ENCODE results near the gene WHAMM.
A peak's percentile ranks its signal among the peaks of the same experiment; 100 is the strongest.
"Not testable (repeated sequence)": the region's sequence is repeated elsewhere in the genome, so short reads cannot be mapped to it uniquely, and the experiment has no call there.

The WHAMM gene

DNA sequence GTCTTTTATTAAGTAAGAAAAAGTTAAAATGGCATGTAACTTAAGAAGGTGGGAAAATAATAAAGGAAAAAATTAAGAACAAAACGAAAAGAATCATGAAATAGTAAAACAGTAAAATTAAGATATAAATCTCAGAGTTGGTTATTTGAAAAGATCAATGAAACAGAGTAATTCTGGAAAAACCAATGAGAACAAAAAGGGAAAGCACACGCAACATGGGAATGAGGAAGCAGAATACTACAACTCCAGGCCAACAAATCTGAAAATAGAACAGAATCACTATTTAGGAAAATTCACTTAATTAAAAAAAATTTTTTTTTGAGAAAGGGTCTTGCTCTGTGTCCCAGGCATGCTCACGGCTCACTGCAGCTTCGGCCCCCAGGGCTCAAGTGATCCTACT lies 30.7 kb downstream of the WHAMM start:
- no peak for DNase-seq

DNA sequence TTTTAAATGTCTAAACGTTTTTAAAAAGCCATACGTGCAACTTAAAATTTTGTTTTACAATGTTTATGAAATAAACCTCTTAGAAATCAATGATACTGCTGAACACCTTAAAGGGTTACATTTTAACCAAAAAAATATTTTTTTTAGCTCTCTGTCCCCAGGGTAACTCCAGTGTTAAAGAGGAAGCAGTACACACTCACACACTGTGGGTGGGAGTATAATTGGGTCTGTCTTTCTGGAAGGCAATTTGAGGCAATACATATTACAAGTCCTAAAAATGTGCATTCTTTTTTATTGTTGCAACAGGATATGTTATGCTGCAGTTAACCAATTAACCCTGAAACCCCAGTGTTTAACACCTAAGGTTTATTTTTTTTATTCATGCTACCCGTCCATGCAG lies 34.1 kb downstream of the WHAMM start:
- no peak for DNase-seq

DNA sequence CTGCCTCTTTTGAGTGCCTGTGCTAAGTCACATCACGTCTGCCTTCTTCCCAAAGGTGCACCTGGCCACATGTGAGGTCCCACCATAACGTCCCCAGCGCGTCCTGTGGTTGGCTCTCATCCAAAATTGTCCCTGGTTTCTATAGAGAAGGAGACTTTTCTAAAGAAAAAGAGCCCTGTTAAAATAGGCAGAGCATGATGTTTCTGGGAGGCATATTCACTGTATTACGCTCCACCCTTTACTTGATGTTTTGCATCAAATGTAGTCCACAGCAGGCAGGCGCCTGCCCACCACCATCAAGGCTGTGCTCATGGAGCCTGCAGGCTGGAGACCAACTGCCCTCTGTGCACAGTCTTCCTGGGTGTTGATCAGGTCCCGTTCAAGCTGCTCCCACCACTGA lies 36.3 kb downstream of the WHAMM start:
- DNase-seq = no peak

DNA sequence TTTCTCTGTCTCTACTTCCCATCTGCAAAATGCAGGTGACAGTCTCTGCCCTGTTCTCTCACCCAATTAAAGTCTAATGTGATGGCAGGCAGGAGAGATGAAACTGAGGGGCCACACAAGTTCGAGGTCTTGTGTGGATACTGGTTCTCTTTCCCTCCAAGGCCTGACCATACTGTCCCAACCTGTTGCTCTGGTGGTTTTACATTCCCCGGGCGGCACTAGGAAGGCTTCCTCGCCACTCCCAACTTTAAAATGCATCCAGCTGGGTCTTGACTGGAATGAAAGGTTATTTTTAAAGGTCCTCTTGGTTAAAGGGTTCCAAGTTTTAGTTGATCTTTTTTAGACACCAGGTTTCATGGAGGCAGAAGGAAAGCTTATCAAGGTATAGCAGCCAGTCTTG lies 37.2 kb downstream of the WHAMM start:
- no peak for DNase-seq

DNA sequence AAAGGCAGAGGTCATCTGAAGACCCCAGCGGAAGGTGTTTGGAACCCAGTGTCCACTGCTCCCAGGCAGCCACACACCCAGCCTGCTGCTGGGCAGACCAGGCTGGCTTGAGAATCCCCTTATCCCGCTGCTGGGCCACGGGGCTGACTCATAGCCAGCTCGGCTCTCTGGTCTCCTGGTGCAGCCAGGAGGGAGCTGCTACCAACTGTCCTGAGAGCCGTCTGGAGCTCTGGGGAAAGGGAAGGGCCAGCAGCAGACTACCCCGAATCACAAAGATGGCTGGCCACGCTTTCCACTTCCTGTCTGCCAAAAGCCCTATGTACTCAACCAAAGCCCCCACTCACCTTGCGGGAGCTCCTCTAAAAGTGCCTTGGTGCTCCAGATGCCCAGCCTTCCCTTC lies 38.3 kb downstream of the WHAMM start:
- DNase-seq = no peak

DNA sequence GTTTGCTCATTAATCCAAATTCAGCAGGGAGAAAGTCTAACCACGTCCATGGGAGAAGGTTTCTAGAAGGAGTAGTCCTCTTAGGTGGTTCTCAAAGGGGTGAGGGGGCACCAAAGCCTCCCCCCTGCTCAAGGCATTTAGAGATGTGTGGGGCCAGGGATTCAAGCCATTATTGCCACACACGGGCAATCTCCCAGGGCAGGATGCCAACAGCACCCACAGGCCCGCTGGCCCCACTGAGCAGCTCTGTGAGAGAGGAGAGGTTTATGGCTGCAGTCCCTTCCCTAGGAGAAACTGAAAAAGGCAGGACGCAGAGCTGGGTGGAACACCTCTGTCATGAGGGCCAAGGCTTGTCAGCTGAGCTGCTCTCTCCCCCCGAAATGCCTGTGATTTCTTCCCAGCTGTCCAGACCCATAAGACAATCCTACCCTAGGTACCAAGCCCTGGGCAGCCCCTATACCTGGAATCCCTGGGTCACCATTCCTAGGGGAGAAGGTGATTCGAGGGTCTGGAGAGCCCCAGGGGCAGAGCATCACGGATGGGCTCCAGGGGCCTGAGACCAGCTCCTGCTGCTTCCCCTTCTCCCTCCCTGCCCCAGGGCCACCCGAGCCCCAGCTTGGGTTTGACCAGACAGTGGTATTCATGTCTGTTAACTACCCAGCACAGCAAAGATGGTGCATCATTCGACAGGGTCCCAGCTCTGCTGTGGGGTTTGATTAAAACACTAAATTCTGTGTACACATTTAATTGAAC lies 39.0 kb downstream of the WHAMM start:
- no peak for DNase-seq

DNA sequence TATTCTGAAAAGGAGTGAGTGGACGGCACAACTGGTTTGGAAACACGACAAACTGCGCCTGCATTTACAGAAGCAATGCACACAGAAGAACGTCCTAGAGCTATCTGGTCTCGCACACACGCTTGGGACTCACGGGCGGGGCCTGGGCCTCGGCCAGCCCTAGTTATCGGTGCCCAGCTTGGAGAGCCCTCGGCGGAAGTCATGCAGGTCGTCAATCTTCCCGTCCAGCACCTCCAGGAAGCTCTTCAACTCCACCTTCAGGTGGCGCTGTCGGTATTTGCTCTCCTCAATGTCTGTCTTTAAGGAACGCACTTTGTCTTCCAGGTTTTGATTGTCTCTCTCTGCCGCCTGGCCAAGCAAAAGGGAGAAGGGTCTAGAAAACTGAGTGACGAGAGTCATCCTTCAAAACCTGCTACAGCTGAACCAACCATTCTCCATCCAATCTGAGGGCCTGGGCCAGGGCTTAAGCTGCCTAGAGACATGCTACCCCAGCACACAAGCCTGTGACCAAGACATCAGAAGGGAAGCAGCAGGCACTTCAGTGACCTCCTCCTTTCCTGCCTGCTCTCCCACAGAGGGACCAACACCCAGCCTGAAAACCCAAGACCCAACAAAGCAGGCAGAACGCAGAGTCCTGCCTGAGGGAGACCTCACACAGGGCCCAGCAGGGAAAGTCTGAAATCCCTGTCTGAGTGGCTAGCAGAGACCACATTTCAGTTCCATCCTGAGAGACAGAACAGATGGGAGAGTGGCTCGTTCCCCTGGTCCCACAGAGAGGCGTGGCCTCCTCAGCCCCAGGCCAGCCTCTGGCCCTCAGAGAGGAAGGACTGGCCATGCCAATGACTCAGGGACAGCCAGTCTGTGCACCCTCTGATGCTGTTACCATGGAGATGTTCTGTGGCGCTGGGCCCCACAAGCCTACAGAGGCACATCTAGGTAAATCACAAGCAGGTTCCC lies 40.4 kb downstream of the WHAMM start:
- peak; percentile 14 for DNase-seq

DNA sequence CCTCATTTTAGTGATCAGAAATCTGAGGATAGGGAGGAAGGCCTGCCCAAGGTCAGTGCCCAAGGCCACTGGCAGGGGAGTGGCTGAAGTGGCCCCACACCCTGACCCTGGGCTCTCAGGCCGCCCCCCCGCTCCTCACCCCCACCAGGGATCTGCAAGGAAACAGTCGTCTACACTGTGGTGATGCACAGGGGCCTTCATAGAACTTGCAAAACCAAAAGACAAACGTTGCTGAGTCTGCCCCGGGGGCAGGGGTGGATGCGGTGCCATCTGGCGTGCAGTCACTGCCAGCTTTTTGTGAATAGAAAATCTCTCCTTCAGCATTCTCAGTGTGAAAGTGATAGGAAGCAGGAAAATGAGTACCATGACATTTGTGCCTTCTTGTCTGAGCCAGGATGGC lies 41.3 kb downstream of the WHAMM start:
- DNase-seq = no peak

DNA sequence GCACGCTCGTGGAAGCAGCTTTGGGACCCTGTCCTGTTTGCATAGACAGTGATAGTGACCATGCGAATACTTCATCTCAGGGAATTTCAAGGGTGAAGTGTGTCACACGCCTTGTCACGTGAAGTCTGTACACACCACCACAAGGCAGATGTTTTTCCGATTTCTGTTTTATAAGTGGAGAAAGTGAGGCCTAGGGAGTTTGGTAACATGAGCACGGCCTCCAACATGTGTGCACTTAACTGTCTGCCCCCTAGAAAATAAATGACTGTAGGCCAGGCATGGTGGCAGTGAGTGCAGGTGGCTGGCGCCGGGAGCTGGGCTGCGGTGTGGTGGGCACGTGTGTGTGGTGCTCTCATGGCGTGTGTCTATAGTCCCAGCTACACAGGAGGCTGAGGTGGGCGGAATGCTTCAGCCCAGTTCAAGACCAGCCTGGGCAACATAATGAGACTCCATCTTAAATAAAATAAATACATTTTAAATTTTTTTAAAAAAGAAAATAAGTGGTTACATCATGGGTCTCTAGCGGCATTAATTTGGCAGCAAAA lies 42.0 kb downstream of the WHAMM start:
- DNase-seq = no peak

DNA sequence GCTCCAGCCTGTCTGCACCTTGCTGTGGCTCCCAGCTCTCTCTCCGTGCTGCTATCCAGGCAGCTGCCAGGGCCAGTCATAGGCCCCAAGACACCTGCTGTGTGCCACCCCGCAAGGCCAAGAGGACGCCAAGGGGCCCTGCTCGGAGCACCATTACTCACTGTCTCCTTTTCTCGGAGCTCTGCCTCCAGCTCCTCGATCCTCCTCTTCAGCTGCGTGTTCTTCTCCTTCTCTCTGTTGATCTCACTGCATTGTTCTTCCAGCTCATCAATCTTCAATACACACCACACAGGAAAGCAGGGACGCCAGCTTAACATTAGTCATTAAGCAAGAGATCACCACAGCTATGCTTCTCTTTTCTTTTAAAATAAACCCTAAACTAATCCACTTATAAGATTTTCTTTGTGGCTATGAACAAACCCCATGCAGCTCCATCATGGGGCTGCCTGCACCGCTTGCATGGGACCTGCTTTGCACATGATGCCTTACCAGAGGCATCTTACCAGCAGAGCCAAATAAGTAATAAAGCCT lies 42.6 kb downstream of the WHAMM start:
- DNase-seq = no peak

DNA sequence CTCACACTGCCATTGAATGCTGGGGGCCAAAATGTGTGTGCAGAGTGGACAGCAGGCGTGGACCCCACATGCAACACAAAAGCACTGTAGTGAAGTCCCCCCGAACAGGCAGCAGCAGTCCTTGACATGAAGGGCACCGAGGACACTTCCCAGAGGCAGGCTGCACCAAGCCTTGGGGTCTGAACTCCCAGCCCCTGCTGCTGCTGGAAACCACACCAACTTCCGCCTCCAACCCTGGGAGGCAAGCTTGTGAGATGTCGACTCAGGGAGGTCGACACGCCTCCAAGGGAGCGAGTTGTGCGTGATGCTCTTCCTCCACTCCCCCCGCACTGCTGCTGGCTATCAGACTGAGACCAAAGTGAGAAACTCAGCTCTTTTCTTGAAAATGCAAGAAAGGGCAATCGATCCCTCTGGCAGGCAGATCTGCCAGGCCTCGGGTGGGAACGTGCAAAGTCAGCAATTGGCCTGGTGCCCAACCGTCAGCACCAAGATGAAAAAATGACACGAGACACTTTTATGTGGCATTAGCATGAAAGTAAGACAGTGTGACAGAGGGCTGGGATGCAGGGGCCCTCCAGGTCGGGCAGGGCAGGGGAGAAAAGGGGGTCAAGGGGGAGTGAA lies 43.6 kb downstream of the WHAMM start:
- DNase-seq = no peak

DNA sequence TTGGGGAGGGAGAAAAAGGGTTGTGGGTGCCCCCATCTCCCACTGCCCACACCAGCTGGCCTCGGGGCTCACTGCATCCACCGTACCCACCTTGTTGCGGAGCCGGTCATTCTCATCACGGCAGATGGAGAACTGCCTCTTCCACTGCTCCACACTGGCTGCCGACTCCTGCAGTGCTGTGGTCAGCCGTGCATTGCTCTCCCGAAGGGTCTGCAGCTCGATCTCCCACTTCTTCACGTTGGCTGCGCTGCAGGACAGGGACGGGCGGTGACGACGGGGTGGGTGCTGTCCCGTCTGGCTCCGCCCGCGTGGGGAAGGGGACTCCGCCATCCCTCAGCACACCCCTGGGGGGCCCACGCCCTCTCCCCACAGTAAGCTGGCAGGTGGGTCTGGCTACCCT lies 45.1 kb downstream of the WHAMM start:
- DNase-seq = no peak

DNA sequence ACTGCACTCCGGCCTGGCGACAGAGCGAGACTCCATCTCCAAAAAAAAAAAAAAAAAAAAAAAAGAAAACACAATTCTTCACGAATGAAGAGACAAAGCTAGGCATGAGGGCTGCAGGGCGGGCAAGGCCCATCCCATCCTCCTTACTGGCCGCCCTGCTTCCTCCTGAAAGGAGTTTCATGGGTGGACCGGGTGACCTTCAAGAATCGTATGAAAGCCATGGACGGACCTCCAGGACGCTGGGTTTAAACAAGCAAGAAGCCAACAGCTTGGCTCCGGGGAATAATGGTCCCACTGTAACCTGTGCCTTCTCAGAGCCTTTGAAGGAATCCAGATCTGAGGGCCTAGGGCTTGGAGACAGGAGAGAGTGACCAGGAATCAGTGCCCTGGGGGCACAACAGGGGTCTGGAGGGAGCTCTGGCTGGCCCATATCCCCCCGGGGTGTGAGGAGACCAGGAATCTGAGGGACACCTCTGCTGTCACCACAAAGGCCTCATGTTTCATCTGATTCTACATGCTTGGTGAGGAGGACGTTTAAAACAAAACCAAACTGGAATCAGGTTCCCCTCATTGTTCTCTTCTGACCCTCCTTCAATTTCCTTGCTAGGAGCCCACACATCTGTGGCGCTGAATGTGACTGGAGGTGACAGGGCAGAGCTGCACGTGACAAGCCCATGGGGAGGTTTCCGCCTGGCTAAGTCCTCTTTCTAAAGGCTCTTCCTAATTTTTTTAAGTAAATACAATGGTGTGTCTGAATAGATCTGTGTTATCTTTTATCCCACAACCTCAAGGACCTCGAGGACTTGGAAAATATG lies 46.1 kb downstream of the WHAMM start:
- DNase-seq = no peak

DNA sequence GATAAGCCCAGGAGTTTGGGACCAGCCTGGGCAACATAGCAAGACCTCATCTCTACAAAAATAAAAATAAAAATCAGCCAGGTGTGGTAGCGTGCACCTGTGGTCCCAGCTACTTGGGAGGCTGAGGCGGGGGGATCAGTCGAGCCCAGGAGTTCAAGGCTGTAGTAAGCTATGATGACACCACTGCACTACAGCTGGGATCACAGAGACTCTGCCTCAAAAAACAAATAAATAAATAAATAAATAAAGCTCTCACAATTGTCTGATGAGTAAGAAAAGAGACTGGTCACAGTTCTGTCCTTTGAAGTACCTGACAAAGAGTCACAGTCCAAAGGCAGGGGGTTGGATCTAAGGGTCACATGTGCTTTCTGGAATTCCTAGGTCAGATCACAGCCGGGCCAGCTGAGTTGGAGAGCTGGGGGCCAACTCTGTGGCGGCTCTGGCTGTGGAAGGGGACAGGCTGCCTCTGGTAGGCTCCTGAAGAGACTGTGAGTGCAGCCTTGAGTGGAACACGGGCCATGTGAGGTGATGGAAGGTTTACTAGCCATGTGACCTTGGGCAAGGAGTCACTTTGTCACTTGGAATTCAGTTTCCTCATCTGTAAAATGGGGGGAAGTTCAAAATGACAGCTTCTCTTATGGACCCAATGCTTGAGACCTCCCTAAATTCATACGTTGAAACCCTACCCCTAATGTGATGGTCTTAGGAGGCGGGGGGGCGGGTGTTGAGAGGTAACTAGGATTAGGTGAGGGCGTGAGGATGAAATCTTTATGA lies 47.2 kb downstream of the WHAMM start:
- DNase-seq = no peak

DNA sequence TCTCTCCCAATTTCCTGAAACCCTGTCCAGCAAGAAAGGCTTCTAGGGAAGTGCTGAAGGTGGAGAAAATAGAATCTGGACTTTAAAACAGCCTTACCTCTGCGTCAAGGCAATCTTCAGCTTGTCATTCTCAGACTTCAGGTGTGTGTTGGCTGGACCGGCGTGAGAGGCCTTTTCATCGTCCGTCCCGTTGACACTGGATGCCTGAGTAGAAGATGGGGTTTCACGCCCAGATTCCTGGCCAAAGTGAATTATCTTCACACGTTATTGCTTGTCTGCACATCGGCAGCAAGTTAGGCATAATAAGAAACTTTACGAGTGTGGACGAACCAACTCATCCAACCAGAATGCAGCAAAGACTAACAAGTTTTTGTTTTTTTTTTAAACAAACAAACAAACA lies 49.5 kb downstream of the WHAMM start:
- DNase-seq = no peak

DNA sequence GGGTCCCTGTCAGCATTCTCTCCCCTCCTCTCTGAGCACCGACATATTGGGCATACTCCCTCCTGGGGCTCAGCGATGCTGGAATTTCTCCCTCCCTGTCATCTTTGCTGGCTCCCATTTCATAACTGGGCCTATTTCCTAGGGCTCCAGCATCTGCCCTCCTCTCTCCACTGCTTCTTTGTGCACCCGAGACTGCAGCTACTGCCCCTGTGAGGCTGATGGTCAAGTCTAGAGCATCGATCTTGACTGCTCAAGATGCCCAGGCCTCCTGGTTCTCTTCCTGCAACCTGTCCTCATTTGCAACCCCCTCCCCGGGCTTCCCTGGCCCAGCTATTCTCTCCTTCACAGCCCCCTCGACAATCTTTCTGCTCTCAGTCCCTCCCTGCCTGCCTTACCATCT lies 53.5 kb downstream of the WHAMM start:
- DNase-seq = no peak

DNA sequence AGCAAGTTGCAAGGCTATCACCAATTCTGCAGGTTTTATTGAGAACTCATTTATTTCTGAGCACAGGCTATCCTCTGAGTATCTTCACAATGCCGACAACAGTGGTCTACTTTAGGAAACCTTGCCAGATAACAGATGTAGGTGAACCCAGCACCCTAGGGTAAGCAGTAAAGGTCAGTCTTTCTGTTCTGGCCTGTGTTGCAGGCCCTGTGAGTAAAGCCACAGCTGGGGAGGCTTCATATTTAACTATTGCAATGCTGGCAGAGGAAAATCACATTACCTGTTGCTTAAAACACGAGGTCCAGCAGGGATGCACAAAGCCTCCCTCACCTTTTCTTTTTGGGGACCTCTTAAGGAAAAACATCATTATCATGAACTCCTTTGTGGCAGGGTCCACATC lies 55.5 kb downstream of the WHAMM start:
- DNase-seq = no peak

DNA sequence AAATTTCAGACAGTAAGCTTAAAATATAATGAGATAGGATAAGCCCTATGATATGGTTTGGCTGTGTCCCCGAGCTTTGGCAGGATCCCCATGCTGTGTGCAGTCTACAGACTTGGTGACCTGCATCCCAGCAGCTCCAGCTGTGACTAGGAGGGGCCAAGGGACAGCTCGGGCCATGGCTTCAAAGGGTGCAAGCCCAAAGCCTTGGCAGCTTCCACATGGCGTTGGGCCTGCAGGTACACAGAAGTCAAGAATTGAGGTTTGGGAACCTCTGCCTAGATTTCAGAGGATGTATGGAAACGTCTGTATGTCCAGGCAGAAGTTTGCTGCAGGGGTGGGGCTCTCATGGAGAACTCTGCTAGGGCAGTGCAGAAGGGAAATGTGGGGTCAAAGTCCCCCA lies 56.2 kb downstream of the WHAMM start:
- DNase-seq = not testable (repeated sequence)

DNA sequence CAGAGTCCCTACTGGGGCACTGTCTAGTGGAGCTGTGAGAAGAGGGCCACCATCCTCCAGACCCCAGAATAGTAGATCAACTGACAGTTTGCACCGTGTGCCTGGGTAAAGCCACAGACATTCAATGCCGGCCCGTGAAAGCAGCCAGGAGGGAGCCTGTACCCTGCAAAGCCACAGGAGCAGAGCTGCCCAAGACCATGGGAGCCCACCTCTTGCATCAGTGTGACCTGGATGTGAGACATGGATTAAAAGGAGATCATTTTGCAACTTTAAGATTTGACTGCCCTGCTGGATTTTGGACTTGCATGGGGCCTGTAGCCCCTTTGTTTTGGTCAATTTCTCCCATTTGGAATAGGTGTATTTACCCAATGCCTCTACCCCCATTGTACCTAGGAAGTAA lies 56.6 kb downstream of the WHAMM start:
- DNase-seq = not testable (repeated sequence)

DNA sequence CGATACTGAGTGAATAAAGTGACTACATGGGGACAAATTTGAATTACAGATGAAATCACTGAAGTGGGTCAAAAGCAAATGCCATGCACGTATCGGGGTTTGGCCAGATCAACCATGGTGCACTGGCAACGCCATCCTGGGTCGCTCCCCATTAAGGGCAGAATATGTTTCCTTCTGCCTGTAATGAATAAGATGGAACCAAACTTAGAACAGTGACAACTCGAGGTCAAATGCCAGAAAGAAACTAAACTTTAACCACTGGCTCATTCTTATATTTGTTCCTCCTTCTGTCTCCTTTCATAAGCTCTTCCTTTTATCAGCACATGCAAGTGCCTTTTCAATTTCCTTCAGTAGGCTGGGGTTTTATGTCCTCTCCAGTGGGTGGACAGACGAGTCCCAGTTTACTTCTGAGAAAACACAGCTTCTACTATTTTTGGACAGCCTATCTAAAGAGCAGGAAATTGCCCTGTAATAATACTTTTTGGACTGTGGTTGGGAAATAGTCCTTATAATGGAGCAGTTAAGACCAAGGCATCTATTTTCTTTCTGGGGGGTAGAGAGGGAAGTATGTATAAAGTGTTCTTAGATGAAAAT lies 61.4 kb downstream of the WHAMM start:
- no peak for DNase-seq

DNA sequence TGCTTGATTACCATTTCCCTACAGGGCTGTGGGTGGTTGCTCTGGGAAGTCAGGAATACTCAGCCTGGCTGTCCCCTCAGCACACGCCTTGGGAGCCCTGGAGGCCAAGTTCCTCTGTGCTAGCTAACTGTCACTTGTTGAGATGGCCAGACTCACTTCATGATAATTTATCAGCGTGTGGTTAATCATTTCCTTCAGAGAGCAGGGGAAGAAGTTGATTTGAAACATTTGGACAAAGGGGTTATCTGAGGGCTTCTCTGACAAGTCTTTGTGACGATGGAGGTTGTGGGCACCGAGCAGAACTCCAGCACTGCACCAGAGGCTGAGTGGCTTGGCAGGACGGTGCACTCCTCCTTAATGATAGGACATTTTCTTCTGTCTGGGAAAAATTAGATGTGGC lies 61.9 kb downstream of the WHAMM start:
- no peak for DNase-seq
